ENCODE results near the gene ZNF471. TPM values are rescaled to one million over a fixed set of nuclear protein-coding genes. Genes with fewer than 3 reads are reported as not detected.

ZNF471 gene
- total and polyA plus RNA-seq, 10 donors = 0.97 to 9.0 (median 3.1) TPM

DNA sequence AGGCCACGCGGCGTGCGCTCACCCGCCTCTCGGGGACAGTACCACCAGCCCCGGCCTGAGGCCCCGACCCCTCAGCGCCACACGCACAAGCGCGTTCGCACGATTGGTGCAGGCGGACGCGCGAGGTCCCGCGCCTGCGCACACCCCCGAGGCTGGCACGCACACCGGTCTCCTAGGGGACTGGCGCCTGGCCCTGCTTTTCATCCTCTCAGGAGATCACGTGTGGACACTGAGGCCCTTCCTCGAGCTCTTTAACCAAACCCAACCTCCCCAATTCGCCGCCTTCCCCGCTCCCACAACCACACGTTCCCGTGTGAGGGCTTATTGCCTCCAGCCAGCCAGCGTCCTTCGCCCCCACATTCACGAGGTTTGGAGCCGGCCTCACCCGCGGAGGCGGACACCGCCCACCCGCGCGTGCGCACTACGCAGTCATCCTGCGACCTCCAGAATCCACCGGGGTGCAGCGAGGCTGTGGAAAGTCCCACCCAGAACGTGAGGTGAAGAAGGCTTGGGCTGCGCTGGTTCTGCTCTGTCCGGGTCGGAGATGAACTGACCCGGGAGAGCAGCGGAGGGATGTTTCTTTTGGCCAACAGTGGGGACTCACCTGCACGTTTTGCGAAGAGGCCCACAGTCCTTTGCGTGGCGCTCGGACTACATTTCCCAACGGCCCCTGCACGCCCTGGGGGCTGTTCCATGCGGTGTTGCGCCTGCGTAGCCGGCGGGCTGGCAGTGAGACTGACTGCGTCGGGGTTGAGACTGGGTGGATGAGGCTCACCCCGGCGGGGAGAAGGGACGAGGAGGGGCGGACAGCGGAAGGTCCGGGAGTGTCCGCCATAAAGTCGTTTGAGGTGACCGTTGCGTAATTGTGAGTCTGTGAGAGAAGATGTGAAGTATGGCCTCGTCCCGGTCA, 30.0 kb upstream of the ZNF471 start:
- peaks cover 0 to 26% (median 10%) of the 10 kb centered on the region in 6 donors for H3K4me1 ChIP-seq
- peak; percentile 93 for DNase-seq
- peak overlapping the region; percentile 52 to 87 (median 62) for H3K4me3 ChIP-seq
- TF ChIP-seq POLR2A (IDR thresholded peaks at IDR 0.05) (no peak), POLR2AphosphoS5 (IDR thresholded peaks at IDR 0.05) (peak; percentile 92 to 93 (median 92))
- TF ChIP-seq, protein P1, sequence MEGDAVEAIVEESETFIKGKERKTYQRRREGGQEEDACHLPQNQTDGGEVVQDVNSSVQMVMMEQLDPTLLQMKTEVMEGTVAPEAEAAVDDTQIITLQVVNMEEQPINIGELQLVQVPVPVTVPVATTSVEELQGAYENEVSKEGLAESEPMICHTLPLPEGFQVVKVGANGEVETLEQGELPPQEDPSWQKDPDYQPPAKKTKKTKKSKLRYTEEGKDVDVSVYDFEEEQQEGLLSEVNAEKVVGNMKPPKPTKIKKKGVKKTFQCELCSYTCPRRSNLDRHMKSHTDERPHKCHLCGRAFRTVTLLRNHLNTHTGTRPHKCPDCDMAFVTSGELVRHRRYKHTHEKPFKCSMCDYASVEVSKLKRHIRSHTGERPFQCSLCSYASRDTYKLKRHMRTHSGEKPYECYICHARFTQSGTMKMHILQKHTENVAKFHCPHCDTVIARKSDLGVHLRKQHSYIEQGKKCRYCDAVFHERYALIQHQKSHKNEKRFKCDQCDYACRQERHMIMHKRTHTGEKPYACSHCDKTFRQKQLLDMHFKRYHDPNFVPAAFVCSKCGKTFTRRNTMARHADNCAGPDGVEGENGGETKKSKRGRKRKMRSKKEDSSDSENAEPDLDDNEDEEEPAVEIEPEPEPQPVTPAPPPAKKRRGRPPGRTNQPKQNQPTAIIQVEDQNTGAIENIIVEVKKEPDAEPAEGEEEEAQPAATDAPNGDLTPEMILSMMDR (IDR thresholded peaks at IDR 0.05 in 8 of 11, conservative IDR thresholded peaks at IDR 0.05 in 3 of 11) = no peak
- peaks cover 0 to 25% (median 0%) of the 10 kb centered on the region in 6 donors for H3K36me3 ChIP-seq
- 2 to 14% (median 4%) methylated on average over 39 to 80 of the region's 80 CpGs for WGBS, 5 donors
- intact Hi-C loops (cut with DNase I; ENCODE audit: low total_unique reads) = no loop called here
- peak overlapping the region; percentile 55 to 87 (median 82) for H3K27ac ChIP-seq
- H3K9me3 ChIP-seq = peaks cover 0 to 99% (median 90%) of the 10 kb centered on the region in 8 donors
- peaks cover 0 to 11% (median 0%) of the 10 kb centered on the region in 7 donors for H3K27me3 ChIP-seq (replicated peaks in 1 of 7)

DNA sequence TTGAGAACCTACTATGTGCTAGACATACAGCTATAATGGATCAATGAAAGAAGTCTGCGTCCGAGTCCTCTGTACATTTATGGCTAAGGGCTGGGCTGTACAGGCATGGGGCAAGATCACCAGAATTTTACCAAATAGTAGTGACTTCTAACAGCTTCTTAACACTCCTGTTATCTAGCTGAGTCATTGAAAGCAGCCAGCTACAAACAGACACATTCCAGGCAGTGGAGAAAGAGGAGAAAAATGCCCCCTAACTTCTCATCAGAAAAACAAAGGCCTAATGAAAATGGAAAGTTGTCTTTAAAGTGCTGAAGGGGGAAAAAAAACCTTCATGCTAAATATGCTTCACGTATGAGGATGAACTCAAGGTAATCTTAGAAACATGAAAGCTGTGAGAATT, 16.3 kb upstream of the ZNF471 start:
- WGBS, 5 donors = 88 to 94% (median 90%) methylated on average over 3 of the region's 3 CpGs
- Histone ChIP-seq H3K4me3 (no peak overlapping the region), H3K27me3 (replicated peaks in 1 of 7) (no peaks in the 10 kb centered on the region), H3K4me1 (no peaks in the 10 kb centered on the region), H3K36me3 (peaks cover 0 to 68% (median 14%) of the 10 kb centered on the region in 6 donors), H3K27ac (no peak overlapping the region), H3K9me3 (peaks cover 4 to 100% (median 99%) of the 10 kb centered on the region in 8 donors)
- no peak for DNase-seq
- no peak for TF ChIP-seq POLR2AphosphoS5 (IDR thresholded peaks at IDR 0.05)
- TF ChIP-seq, protein P1 (IDR thresholded peaks at IDR 0.05 in 8 of 11, conservative IDR thresholded peaks at IDR 0.05 in 3 of 11) = no peak
- no peak for TF ChIP-seq POLR2A (IDR thresholded peaks at IDR 0.05)
- intact Hi-C loops (cut with DNase I; ENCODE audit: low total_unique reads) = no loop called here

DNA sequence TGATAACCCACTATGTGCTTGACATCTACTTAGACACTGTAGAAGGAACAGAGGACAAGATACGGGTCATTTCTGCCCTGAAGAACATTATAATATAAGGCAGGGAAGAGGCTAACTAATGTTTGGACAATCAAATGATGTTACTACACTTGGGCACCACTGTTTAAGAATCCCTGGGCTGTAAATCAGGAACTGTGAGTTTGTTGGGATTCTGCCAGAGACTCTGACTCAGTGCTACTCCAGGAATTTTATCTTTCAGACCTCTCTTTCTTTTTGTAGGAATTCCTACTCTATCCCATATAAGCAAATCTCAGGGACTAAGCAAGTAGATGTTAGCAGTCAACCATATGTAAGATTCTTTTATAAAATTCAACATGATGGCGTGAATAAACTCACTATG, 3.1 kb upstream of the ZNF471 start:
- peaks cover 0 to 15% (median 12%) of the 10 kb centered on the region in 6 donors for H3K4me1 ChIP-seq
- H3K9me3 ChIP-seq = peaks cover 0 to 99% (median 79%) of the 10 kb centered on the region in 8 donors
- intact Hi-C loops (cut with DNase I; ENCODE audit: low total_unique reads) = no loop called here
- WGBS, 5 donors = 86 to 97% (median 92%) methylated on average over 2 of the region's 2 CpGs
- H3K27ac ChIP-seq = no peak overlapping the region
- DNase-seq = no peak
- H3K4me3 ChIP-seq = no peak overlapping the region
- peaks cover 0 to 4% (median 0%) of the 10 kb centered on the region in 7 donors for H3K27me3 ChIP-seq (replicated peaks in 1 of 7)
- H3K36me3 ChIP-seq = no peaks in the 10 kb centered on the region
- TF ChIP-seq POLR2AphosphoS5 (IDR thresholded peaks at IDR 0.05) (no peak), POLR2A (IDR thresholded peaks at IDR 0.05) (no peak)
- TF ChIP-seq, protein P1 (IDR thresholded peaks at IDR 0.05 in 8 of 11, conservative IDR thresholded peaks at IDR 0.05 in 3 of 11) = no peak

DNA sequence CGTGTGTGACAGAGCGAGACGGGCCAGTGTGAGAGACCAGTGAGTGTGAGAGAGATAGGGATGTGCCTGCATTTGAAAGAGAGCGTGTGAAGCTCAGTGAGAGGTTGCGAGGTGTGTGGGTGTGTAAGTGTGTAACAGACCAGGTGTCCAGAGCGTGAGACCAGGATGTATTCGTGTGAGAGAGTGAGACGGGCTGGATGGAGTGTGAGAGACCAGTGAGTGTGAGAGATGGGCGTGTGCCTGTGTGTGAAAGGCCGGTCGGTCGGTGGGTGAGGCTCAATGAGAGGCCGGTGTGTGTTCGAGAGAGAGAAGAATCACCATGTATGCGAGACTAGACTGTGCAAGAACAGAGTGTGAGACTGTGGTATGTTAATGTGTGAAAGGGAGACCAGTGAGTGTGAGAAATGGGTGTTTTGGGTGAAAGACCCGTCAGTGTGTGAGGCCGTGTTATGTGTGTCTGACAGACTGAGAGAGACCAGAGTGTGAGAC, 679 bp downstream of the ZNF471 start:
- TF ChIP-seq POLR2A (IDR thresholded peaks at IDR 0.05) (no peak), POLR2AphosphoS5 (IDR thresholded peaks at IDR 0.05) (no peak)
- H3K27ac ChIP-seq = peak overlapping the region in 7 of 8 donors; percentile 93 to 98 (median 94)
- peak overlapping the region; percentile 37 to 79 (median 52) for H3K4me3 ChIP-seq
- peaks cover 4 to 99% (median 75%) of the 10 kb centered on the region in 8 donors for H3K9me3 ChIP-seq
- peaks cover 0 to 15% (median 12%) of the 10 kb centered on the region in 6 donors for H3K4me1 ChIP-seq
- WGBS, 5 donors = 5 to 10% (median 9%) methylated on average over 17 of the region's 17 CpGs
- DNase-seq = no peak
- H3K36me3 ChIP-seq = peaks cover 0 to 13% (median 0%) of the 10 kb centered on the region in 6 donors
- intact Hi-C loops (cut with DNase I; ENCODE audit: low total_unique reads) = no loop called here
- peaks cover 0 to 4% (median 0%) of the 10 kb centered on the region in 7 donors for H3K27me3 ChIP-seq (replicated peaks in 1 of 7)

Data from spleen (tissue), 11 donors.